NCI-H2196 (cell line): ENCODE measurements around the gene GPS1.

Experiments used
- DNase-seq: peaks from one replicate; lab custom pipeline; 2025; ENCODE audit not compliant: unreplicated experiment; lab: John Stamatoyannopoulos, UW

Gene GPS1

GRCh38 chr17:82087961-82088837, 36.5 kb downstream of the GPS1 start:
- no peak for DNase-seq

- DNase-seq = no peak
These were observed 37.4 kb downstream of the GPS1 start for GRCh38 chr17:82088838-82089722.

GRCh38 chr17:82089723-82090548, 38.2 kb downstream of the GPS1 start:
- no peak for DNase-seq

- DNase-seq = no peak
These were observed 39.0 kb downstream of the GPS1 start for GRCh38 chr17:82090549-82091263.

GRCh38 chr17:82091264-82092066, 39.8 kb downstream of the GPS1 start:
- no peak for DNase-seq

GRCh38 chr17:82092094-82092586, 40.4 kb downstream of the GPS1 start:
- no peak for DNase-seq

GRCh38 chr17:82092628-82092994, 40.9 kb downstream of the GPS1 start:
- DNase-seq = no peak

DNA sequence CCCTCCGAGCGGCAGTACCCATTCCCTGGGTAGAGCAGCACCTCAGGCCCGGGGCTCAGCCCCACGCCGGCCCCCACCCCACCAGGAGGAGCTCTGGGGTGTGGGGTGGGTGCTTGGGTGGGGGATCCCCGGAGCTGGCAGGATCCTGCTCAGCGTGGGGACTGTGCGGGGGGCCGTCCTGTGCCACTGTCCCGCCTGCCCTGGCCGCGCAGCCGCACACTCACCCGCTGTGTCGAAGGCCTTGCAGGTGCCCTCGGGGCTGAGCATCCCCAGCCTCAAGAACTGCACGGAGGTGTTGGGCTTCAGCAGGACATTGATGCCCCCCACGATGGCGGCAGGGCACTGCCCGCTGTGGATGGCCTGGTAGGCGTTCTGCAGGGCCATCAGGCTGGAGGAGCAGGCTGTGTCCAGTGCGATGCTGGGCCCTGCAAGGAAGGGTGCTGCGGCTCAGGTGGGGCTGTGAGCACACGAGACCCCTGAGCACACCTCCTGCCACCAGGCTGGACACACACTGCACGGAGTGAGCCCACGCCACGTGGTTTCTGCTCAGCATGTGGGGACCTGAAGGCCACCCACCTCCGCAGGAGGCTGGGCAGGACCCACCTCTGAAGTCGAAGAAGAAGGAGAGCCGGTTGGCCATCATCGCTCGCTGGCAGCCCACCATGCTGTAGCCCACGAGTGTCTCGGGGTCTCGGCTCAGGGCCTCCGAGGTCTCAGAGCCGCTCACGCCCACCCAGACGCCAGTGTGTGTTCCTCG, 41.5 kb downstream of the GPS1 start:
- no peak for DNase-seq

DNA sequence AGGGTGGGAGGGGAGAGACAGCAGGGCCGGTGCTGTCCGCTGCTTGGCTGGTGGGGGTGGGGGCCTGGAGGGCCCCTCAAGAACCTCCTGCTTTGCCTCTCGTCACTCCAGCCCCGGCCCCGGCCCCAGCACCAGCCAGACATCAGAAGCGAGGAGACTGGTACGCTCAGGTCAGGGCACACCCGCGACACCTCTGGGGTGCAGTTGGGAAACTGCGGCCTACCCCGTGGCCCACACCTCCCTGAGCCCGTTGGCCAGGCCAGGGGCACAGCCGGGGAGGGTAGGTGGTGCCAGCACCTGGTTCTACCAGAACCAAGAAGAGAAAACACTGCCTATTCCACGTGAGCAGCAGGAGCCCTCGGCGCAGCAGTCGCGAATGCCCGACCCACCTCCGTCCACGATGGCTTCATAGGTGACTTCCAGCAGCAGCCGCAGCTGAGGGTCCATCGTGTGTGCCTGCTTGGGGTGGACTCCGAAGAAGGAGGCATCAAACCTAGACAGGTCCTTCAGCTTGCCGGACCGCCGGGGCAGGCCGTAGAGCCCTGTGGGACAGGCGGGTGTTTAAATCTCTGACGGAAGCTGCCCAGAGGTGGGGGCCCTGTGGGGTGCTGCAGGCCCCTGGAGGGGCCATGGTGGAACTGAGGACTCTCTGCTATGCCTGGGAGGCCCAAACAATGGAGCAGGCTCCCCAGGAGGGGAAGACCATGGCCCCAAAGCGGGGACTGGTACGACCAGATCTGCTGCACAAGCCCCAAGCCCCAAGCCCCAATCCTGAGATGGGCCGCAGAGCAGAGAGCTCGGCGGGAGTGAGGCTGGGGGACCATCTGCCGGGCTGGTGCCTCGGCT, 43.5 kb downstream of the GPS1 start:
- DNase-seq = no peak

DNA sequence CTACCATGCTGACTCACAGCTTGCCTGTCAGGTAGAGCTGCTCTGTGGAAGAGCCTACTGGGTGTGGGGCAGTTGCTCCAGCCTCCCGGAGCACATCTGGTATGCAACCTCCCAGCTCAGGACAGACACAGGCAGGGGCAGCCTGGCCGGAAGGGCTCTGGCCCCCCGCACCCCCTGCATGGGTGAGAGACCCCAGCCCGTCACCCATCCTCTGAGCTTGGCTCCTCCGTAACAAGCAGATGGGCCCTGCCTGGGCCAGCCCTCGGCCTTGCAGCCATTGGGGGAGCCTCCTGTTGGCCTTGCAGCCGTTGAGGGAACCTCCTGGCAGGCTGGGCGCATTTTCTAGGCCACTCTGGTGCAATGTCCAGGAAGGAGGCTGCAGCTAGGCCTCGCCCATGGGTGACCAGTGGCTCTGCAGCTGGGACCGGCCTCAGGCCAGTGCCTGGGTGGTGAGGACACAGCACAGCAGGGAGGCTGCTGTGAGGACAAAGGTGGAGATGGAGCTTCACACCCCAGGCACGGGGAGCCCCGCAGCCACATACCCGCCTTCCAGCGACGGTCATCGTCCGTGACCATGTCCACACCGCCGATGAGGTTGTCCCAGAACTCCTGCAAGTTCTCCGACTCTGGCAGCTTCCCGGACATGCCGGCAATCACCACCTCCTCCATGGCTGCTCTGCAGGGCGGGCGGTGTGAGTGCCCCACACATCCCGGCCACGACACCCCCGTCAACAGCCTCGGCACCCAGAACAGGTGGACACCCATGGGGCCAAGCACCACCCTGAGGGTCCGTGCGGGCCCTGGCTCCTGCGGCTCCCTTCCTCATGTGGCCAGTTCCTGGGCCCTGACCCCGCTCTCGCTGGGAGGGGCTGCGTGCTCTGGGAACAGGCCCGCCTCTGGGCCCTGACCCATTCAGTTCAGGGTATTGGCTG, 44.3 kb downstream of the GPS1 start:
- DNase-seq = no peak

GRCh38 chr17:82096709-82097183, 45.0 kb downstream of the GPS1 start:
- DNase-seq = no peak

DNA sequence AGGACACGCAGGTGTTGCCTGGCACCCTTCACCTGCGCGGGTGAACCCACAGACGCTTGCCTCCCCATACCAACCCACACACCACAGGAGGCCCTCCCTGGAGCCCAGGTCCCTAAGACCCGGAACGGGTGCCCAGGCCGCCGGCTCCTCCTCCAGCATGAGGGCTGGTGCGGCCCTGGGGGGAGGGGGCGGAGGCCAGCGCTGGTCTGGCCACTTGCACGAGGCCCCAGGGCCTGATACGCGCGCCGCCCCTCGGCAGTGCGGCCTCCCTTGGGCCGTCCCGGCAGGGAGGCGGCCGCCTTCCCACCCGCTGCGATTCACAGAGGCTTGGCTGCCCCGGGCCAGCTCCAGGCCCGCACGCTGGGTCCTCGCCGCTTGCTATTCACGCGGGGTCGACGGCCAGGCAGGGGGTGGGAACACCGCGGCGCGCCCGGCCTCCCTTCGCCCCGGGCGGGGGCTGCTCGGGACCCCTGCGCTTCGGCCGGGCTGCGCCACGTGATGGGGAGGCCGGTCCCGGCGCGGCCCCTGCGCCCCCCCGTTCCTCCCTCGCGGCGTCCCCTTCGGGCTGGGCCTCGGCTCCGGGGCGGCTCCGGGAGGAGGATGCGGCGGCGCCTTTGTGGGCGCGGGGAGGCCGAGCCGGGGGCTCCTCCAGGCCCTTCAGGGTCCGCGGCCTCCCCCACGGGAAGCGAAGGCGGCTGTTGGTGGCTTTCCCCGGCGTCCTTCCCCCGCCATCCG, 45.7 kb downstream of the GPS1 start:
- no peak for DNase-seq

- DNase-seq = no peak
These were observed 46.1 kb downstream of the GPS1 start for GRCh38 chr17:82097919-82098168.

- peak; percentile 100 for DNase-seq
These were observed 46.7 kb downstream of the GPS1 start, which contains the start of gene FASN for GRCh38 chr17:82098169-82098938. FASN (minus strand) TSS chr17:82098236; CDS start chr17:82096445, 1,791 bp downstream.
